Tibial nerve (tissue), 4 donors: ENCODE results near the gene GIMAP4. TPM values are rescaled to one million over a fixed set of nuclear protein-coding genes. Genes with fewer than 3 reads are reported as not detected.
A peak's percentile ranks its signal among the peaks of the same experiment; 100 is the strongest.

ENCODE experiments used
- DNase-seq, 2 donors: peaks; one replicate each; pipeline ENCODE4 v3.0.0-alpha.2; 2019; ENCODE audit warnings: low spot score in 2 of 2
- H3K27ac ChIP-seq, 4 donors: fragments of 200-600 bp; sonication (generic) in 3 of 4; one replicate each; pipeline ENCODE4 v1.5.1; 2017 to 2019; ENCODE audit warnings: mild to moderate bottlenecking in 1 of 4
- H3K27me3 ChIP-seq, 2 donors: fragments of 200-600 bp; sonication (generic) in 1 of 2; one replicate each; pipeline versions ENCODE4 v1.5.1 to v1.6.0; 2017 to 2019
- H3K36me3 ChIP-seq, 3 donors: fragments of 200-600 bp; sonication (generic); one replicate each; pipeline ENCODE4 v1.5.1; 2018 to 2019
- H3K4me1 ChIP-seq, 4 donors: fragments of 200-600 bp; sonication (generic) in 3 of 4; one replicate each; pipeline ENCODE4 v1.5.1; 2017 to 2019
- H3K4me3 ChIP-seq, 4 donors: fragments of 200-600 bp; sonication (generic) in 3 of 4; one replicate each; pipeline ENCODE4 v1.5.1; 2017 to 2019; ENCODE audit warnings: mild to moderate bottlenecking in 1 of 4, moderate library complexity in 1 of 4
- H3K9me3 ChIP-seq, 4 donors: fragments of 200-600 bp; sonication (generic) in 3 of 4; one replicate each; pipeline ENCODE4 v1.5.1; 2017 to 2019
- CTCF ChIP-seq, 5 experiments: fragments of 200-600 bp in 3 of 5; fragments of 450-650 bp in 2 of 5; sonication (generic) in 3 of 5; IDR thresholded peaks; one replicate each; pipeline ENCODE4 v1.5.1; 2016 to 2019; ENCODE audit warnings: antibody characterized with exemption in 5 of 5, mild to moderate bottlenecking in 3 of 5, moderate library complexity in 2 of 5
- EP300 ChIP-seq, 2 donors: sonication (generic); formaldehyde crosslinking; IDR thresholded peaks; one replicate each; pipeline ENCODE4 v1.6.1; 2017; ENCODE audit warnings: antibody characterized with exemption in 2 of 2, mild to moderate bottlenecking in 1 of 2
- POLR2A ChIP-seq, 2 donors: fragments of 450-650 bp; IDR thresholded peaks; one replicate each; pipeline ENCODE4 v1.6.1; 2017; ENCODE audit warnings: antibody characterized with exemption in 2 of 2, mild to moderate bottlenecking in 2 of 2, moderate library complexity in 2 of 2
- WGBS, 2 donors: methylation state at CpG; one replicate each; pipeline ENCODE4 v1.1.5; 2018; 5-methylcytosine and 5-hydroxymethylcytosine counted together
- total RNA-seq, 4 donors: library from RNA; depleted of rRNA; stranded (reverse); fragments of >200 nt; gene quantifications; one replicate each; pipeline ENCODE4 v1.1.0, GENCODE V29; 2016

Gene GIMAP4
- total RNA-seq, 4 donors from 2014 or later = 19.5 to 44.1 (median 31.8) TPM

- no peak overlapping the region for H3K4me3 ChIP-seq
- H3K4me1 ChIP-seq = no peaks in the 10 kb centered on the region
- 87 to 98% methylated on average over 2 of the region's 2 CpGs for WGBS, 2 donors
- TF ChIP-seq EP300 (IDR thresholded peaks at IDR 0.05) = no peak
- no peak for TF ChIP-seq CTCF (IDR thresholded peaks at IDR 0.05)
- TF ChIP-seq POLR2A (IDR thresholded peaks at IDR 0.05) = no peak
- H3K27ac ChIP-seq = no peak overlapping the region
- no peaks in the 10 kb centered on the region for H3K36me3 ChIP-seq
- H3K9me3 ChIP-seq = peaks cover 0 to 55% (median 2%) of the 10 kb centered on the region in 4 donors
- H3K27me3 ChIP-seq = no peaks in the 10 kb centered on the region
- no peak for DNase-seq
Observed at GRCh38 chr7:150538259-150538658, 28.9 kb upstream of the GIMAP4 start.

- Histone ChIP-seq H3K36me3 (no peaks in the 10 kb centered on the region), H3K4me1 (no peaks in the 10 kb centered on the region), H3K4me3 (no peak overlapping the region), H3K9me3 (peaks cover 0 to 26% (median 0%) of the 10 kb centered on the region in 4 donors), H3K27ac (no peak overlapping the region), H3K27me3 (no peaks in the 10 kb centered on the region)
- no peak for TF ChIP-seq POLR2A (IDR thresholded peaks at IDR 0.05)
- no peak for DNase-seq
Observed at GRCh38 chr7:150553163-150553562, 14.0 kb upstream of the GIMAP4 start.

GRCh38 chr7:150556521-150557138 lies 10.6 kb upstream of the GIMAP4 start:
- TF ChIP-seq EP300 (IDR thresholded peaks at IDR 0.05) (peak in 1 of 2 donors; percentile 38), POLR2A (IDR thresholded peaks at IDR 0.05) (no peak)
- Histone ChIP-seq H3K9me3 (peaks cover 0 to 25% (median 0%) of the 10 kb centered on the region in 4 donors), H3K36me3 (no peaks in the 10 kb centered on the region), H3K4me3 (no peak overlapping the region), H3K27me3 (no peaks in the 10 kb centered on the region), H3K27ac (peak overlapping the region in 1 of 4 donors; percentile 55), H3K4me1 (no peaks in the 10 kb centered on the region)
- 40 to 54% methylated on average over 4 of the region's 4 CpGs for WGBS, 2 donors
- no peak for DNase-seq

- peaks cover 0 to 20% (median 0%) of the 10 kb centered on the region in 4 donors for H3K9me3 ChIP-seq
- H3K27me3 ChIP-seq = no peaks in the 10 kb centered on the region
- TF ChIP-seq EP300 (IDR thresholded peaks at IDR 0.05) (no peak), POLR2A (IDR thresholded peaks at IDR 0.05) (no peak), CTCF (IDR thresholded peaks at IDR 0.05) (no peak)
- H3K4me3 ChIP-seq = no peak overlapping the region
- H3K27ac ChIP-seq = no peak overlapping the region
- H3K4me1 ChIP-seq = no peaks in the 10 kb centered on the region
- 60 to 90% methylated on average over 1 of the region's 1 CpG for WGBS, 2 donors
- no peaks in the 10 kb centered on the region for H3K36me3 ChIP-seq
- no peak for DNase-seq
Observed at GRCh38 chr7:150560486-150560885, 6.7 kb upstream of the GIMAP4 start.

- Histone ChIP-seq H3K9me3 (peaks cover 0 to 20% (median 0%) of the 10 kb centered on the region in 4 donors), H3K27me3 (no peaks in the 10 kb centered on the region), H3K4me1 (no peaks in the 10 kb centered on the region), H3K4me3 (no peak overlapping the region), H3K36me3 (no peaks in the 10 kb centered on the region), H3K27ac (no peak overlapping the region)
- DNase-seq = no peak
- TF ChIP-seq POLR2A (IDR thresholded peaks at IDR 0.05) (no peak), CTCF (IDR thresholded peaks at IDR 0.05) (no peak), EP300 (IDR thresholded peaks at IDR 0.05) (no peak)
- WGBS, 2 donors = 48 to 60% methylated on average over 2 of the region's 2 CpGs
Observed at GRCh38 chr7:150562919-150563318, 4.3 kb upstream of the GIMAP4 start.

- Histone ChIP-seq H3K36me3 (no peaks in the 10 kb centered on the region), H3K4me3 (no peak overlapping the region), H3K9me3 (peaks cover 0 to 20% (median 0%) of the 10 kb centered on the region in 4 donors), H3K4me1 (no peaks in the 10 kb centered on the region), H3K27ac (no peak overlapping the region), H3K27me3 (no peaks in the 10 kb centered on the region)
- TF ChIP-seq CTCF (IDR thresholded peaks at IDR 0.05) (no peak), POLR2A (IDR thresholded peaks at IDR 0.05) (no peak), EP300 (IDR thresholded peaks at IDR 0.05) (no peak)
- 45 to 54% methylated on average over 5 of the region's 5 CpGs for WGBS, 2 donors
- no peak for DNase-seq
Observed at GRCh38 chr7:150564006-150564405, 3.2 kb upstream of the GIMAP4 start.
